ENCODE measurements around the gene SRL.

The SRL gene

DNA sequence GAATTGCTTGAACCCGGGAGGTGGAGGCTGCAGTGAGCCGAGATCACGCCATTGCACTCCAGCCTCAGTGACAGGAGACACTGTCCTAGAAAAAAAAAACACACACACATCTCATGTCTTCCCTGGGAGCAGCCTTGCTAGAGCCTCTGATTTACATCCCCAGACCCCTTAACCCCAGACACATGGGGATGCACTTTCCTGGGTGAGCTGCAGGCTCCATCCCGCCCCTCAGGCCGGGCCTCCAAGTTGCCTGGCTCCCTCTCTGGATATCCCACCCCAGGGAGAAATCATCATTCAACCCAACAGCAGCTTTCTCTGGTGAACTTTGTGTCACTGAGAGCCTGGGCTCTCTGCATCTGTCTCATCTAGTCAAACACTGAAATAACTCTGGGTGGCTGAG lies 21.5 kb downstream of the SRL start:
- TF ChIP-seq, protein P1, sequence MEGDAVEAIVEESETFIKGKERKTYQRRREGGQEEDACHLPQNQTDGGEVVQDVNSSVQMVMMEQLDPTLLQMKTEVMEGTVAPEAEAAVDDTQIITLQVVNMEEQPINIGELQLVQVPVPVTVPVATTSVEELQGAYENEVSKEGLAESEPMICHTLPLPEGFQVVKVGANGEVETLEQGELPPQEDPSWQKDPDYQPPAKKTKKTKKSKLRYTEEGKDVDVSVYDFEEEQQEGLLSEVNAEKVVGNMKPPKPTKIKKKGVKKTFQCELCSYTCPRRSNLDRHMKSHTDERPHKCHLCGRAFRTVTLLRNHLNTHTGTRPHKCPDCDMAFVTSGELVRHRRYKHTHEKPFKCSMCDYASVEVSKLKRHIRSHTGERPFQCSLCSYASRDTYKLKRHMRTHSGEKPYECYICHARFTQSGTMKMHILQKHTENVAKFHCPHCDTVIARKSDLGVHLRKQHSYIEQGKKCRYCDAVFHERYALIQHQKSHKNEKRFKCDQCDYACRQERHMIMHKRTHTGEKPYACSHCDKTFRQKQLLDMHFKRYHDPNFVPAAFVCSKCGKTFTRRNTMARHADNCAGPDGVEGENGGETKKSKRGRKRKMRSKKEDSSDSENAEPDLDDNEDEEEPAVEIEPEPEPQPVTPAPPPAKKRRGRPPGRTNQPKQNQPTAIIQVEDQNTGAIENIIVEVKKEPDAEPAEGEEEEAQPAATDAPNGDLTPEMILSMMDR (IDR thresholded peaks at IDR 0.05; ENCODE audit: low read depth, low read length): no peak
- no peak for DNase-seq
- Histone ChIP-seq H3K4me1 (peaks cover 8% of the 10 kb centered on the region), H3K9me3 (no peaks in the 10 kb centered on the region), H3K27me3 (no peaks in the 10 kb centered on the region), H3K4me3 (ENCODE audit: low read depth, low read length) (no peak overlapping the region), H3K36me3 (no peaks in the 10 kb centered on the region)

DNA sequence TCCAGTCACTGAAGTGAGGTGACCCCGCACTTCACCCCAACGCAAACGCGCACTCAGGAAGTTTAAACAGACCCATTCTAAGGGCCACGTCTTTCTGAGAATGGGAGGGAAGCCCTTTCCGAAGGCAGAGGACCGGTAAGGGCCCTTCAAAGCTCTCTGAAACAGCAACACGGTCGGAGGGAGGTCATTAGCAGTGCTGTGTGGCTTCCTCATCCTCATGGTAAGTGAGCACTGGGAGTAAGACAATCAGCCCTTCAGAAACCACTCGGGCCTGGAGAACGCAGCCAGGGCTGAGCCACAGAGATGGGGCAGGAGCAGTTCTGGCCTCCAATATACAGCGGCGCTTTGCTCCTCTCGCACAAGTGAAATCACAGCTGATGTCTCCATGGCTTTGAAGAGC lies 23.7 kb downstream of the SRL start:
- no peak overlapping the region for H3K4me3 ChIP-seq (ENCODE audit: low read depth, low read length)

DNA sequence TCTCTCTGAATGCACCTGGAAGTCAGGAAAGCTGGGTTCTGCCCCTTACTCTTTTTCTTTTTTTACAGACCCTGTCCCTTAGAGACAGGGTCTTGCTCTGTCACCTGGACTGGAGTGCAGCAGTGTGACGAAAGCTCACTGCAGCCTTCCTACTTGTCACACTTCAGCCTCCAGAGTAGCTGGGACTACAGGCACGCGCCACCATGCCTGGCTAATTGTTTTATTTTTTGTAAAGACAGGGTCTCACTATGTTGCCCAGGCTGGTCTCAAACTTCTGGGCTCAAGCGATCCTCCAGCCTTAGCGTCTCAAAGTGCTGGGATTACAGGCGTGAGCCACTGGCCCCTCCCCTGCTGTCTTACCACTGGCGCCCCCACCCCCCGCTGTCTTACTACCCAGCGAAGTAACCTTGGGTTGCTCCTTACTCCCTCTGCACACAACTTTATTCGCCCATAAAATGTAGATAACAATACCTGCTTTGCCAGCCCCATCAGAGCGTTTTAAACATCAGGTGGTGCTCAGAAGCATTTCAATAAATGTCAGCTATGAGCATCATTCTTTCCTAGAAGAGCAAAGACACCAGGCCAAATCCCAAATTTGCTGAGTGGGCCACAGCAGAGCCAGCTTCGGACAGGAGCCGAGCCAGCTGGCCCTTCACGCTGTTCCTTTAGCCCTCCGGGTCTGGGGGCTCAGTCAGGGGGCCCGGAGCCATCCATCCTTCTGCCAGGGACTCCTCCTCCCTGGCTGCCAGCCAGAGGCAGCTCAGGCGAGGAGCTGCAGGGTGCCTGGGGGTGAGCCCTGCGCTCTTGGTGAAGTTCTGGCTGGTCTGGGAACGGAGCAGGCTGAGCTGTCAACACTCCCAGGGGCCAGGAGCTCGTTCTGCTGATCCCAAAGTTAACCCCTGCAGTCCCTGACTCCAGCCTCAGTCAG lies 24.4 kb downstream of the SRL start:
- DNase-seq: peak; percentile 80
- TF ChIP-seq, protein P1 (IDR thresholded peaks at IDR 0.05; ENCODE audit: low read depth, low read length): no peak

More for the DNA sequence above, 23.7 kb downstream of the SRL start:
- TF ChIP-seq, protein P1 (IDR thresholded peaks at IDR 0.05; ENCODE audit: low read depth, low read length): no peak
- no peaks in the 10 kb centered on the region for H3K27me3 ChIP-seq
- no peak for DNase-seq
- H3K4me1 ChIP-seq: peaks cover 8% of the 10 kb centered on the region
- H3K9me3 ChIP-seq: no peaks in the 10 kb centered on the region
- H3K36me3 ChIP-seq: no peaks in the 10 kb centered on the region

DNA sequence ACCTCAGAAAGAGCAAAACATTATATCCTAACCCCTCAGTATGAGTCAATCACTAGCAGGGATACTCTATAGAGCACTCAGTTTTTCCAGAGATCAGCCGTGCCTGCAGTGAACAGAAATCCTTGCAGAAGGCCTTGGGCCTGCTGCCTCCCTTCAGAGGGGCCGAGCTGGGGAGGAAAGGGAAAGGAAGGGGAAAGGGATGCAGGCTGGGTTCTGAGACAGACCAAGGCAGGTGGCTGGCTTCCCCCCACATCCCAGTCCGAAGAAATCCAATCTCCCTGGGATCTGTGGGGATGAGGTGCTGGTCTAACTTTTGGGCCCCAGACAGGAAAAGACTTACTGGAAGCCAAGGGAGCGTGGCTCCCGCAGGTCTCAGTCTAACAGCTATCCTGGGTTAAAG lies 25.3 kb downstream of the SRL start:
- Histone ChIP-seq H3K4me1 (peaks cover 8% of the 10 kb centered on the region), H3K9me3 (no peaks in the 10 kb centered on the region), H3K4me3 (ENCODE audit: low read depth, low read length) (no peak overlapping the region), H3K36me3 (no peaks in the 10 kb centered on the region), H3K27me3 (no peaks in the 10 kb centered on the region)
- TF ChIP-seq, protein P1 (IDR thresholded peaks at IDR 0.05; ENCODE audit: low read depth, low read length): no peak
- DNase-seq: no peak

More for the DNA sequence above, 24.4 kb downstream of the SRL start:
- H3K4me3 ChIP-seq (ENCODE audit: low read depth, low read length): no peak overlapping the region
- no peaks in the 10 kb centered on the region for H3K27me3 ChIP-seq
- H3K4me1 ChIP-seq: peaks cover 8% of the 10 kb centered on the region
- no peaks in the 10 kb centered on the region for H3K9me3 ChIP-seq
- H3K36me3 ChIP-seq: no peaks in the 10 kb centered on the region

DNA sequence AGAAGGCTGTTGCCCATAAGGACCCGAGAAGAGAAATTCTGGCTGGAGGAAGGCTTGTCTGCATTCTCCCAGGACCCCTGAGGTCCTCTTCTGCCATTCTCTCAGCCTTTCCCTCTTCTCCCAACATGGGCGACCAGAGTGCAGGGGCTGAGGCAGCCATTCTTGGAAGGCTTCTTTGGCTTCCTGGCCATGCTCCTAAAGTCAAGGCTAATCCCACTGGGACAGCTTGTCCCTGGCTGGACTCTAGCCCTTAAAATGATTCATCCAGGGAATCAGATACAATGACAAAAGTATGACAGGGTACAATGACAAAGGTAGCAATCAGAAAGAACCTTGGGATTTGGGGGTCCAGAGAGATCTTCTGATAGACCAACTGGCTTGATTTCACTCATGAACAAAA lies 26.8 kb downstream of the SRL start:
- no peaks in the 10 kb centered on the region for H3K27me3 ChIP-seq

More for the DNA sequence above, 26.8 kb downstream of the SRL start:
- H3K4me3 ChIP-seq (ENCODE audit: low read depth, low read length): no peak overlapping the region
- H3K4me1 ChIP-seq: peaks cover 8% of the 10 kb centered on the region
- TF ChIP-seq, protein P1 (IDR thresholded peaks at IDR 0.05; ENCODE audit: low read depth, low read length): no peak
- no peaks in the 10 kb centered on the region for H3K9me3 ChIP-seq
- DNase-seq: no peak
- H3K36me3 ChIP-seq: no peaks in the 10 kb centered on the region

Measured in BE2C (cell line).